ENCODE results near the gene TMX2. TPM values are rescaled to one million over a fixed set of nuclear protein-coding genes. Genes with fewer than 3 reads are reported as not detected.

The TMX2 gene
- total RNA-seq, 1 experiment from 2014 or later: 91.3 TPM

DNA sequence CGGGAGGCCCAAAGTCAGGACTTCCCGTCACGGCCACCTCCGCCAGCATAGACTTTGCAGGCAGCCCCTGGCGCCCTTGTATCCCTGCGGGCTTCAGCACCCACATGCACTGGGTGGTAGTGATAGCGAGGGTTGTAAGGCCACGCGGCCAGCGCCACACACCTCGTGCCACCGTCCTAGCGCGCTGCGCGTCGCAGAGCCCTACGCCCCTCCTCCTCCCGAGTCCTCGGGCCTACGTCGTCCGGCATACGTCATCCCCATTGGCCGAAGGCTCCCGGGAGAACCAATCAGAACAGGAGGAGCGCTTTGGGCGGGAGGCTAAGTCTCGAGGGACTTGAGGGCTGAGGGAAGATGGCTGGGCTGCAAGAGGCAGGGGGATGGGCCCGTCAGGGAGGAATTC lies 40.6 kb downstream of the TMX2 start:
- Histone ChIP-seq H3K23me2 (ENCODE audit: insufficient read length, low read depth, low read length, poor library complexity, severe bottlenecking) (no peaks in the 10 kb centered on the region), H3T11ph (ENCODE audit: low read length) (no peak overlapping the region), H3K14ac (ENCODE audit: insufficient read depth, low read length) (no peak overlapping the region), H2BK120ac (ENCODE audit: low read depth, low read length, poor library complexity, severe bottlenecking) (no peak overlapping the region), H2AK5ac (ENCODE audit: insufficient read length, low read length) (no peak overlapping the region), H2BK20ac (ENCODE audit: low read depth, low read length, poor library complexity, severe bottlenecking) (no peak overlapping the region), H2AFZ (ENCODE audit: low read length) (no peak overlapping the region), H3K4ac (ENCODE audit: low read depth, low read length) (no peak overlapping the region), H3K4me1 (ENCODE audit: insufficient read depth, low read length) (no peaks in the 10 kb centered on the region; the same call in 1 of the 2 replicates), H3K4me2 (ENCODE audit: insufficient read depth, insufficient read length, low read length) (no peak overlapping the region), H3K18ac (ENCODE audit: insufficient read length, low read depth, low read length) (no peak overlapping the region), H3K79me1 (ENCODE audit: insufficient read depth, low read depth, low read length, poor library complexity, severe bottlenecking) (no peaks in the 10 kb centered on the region), H4K8ac (replicated peaks; ENCODE audit: insufficient read length, low read depth, low read length) (no peak overlapping the region), H3K9ac (ENCODE audit: extremely low read depth, insufficient read length, low read length) (no peak overlapping the region), H4K20me1 (ENCODE audit: control insufficient read depth, insufficient read depth, insufficient read length) (no peaks in the 10 kb centered on the region), H3K27ac (ENCODE audit: insufficient read length, low read depth, low read length) (no peak overlapping the region), H3K27me3 (ENCODE audit: insufficient read depth, low read length) (no peaks in the 10 kb centered on the region), H3K56ac (ENCODE audit: insufficient read length, low read depth, low read length) (no peak overlapping the region), H2BK12ac (ENCODE audit: insufficient read length, low read depth, low read length) (no peak overlapping the region), H4K5ac (ENCODE audit: insufficient read length, low read depth, low read length) (no peak overlapping the region), H2BK15ac (ENCODE audit: low read depth, low read length) (no peak overlapping the region), H4K91ac (ENCODE audit: insufficient read length, low read depth, low read length) (no peak overlapping the region), H3K9me3 (ENCODE audit: control insufficient read depth, low read depth, low read length) (no peaks in the 10 kb centered on the region), H3K23ac (ENCODE audit: insufficient read length, low read depth, low read length) (no peak overlapping the region), H2BK5ac (ENCODE audit: insufficient read length, low read length) (no peak overlapping the region), H3K79me2 (ENCODE audit: insufficient read depth, low read length) (no peaks in the 10 kb centered on the region)
- H3K4me3 Mint-ChIP-seq: no peak overlapping the region
- H3K4me1 Mint-ChIP-seq: peaks cover 5 to 7% of the 10 kb centered on the region in 2 experiments; a peak in 3 of 4 replicates
- WGBS (ENCODE audit: extremely low coverage, insufficient read length, low lambda C conversion rate): no CpG with 5 or more reads among the region's 30 CpGs
- no peaks in the 10 kb centered on the region for H3K36me3 Mint-ChIP-seq (ENCODE audit: insufficient read depth in 1 of 3, low read depth in 3 of 3)
- DNase-seq: peak; percentile 52
- TF ChIP-seq, protein P1, sequence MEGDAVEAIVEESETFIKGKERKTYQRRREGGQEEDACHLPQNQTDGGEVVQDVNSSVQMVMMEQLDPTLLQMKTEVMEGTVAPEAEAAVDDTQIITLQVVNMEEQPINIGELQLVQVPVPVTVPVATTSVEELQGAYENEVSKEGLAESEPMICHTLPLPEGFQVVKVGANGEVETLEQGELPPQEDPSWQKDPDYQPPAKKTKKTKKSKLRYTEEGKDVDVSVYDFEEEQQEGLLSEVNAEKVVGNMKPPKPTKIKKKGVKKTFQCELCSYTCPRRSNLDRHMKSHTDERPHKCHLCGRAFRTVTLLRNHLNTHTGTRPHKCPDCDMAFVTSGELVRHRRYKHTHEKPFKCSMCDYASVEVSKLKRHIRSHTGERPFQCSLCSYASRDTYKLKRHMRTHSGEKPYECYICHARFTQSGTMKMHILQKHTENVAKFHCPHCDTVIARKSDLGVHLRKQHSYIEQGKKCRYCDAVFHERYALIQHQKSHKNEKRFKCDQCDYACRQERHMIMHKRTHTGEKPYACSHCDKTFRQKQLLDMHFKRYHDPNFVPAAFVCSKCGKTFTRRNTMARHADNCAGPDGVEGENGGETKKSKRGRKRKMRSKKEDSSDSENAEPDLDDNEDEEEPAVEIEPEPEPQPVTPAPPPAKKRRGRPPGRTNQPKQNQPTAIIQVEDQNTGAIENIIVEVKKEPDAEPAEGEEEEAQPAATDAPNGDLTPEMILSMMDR (conservative IDR thresholded peaks at IDR 0.05): no peak
- H3K9me3 Mint-ChIP-seq: no peaks in the 10 kb centered on the region
- H3K27me3 Mint-ChIP-seq (ENCODE audit: low read depth): no peaks in the 10 kb centered on the region; the same call in 1 of the 2 replicates
- H3K27ac Mint-ChIP-seq: peak overlapping the region in 1 of 3 experiments; percentile 73; a peak in 1 of 7 replicates

Measured in H9 (cell line).